Left ventricle myocardium superior (tissue), 1 donor: ENCODE data around the gene IFNL3. TPM values are rescaled to one million over a fixed set of nuclear protein-coding genes. Genes with fewer than 3 reads are reported as not detected.

ENCODE experiments used
- ATAC-seq: fragments of 200-7000 bp; cut with Tn5 transposase; one replicate; pipeline ENCODE4 v1.9.1; 2020; ENCODE audit warnings: mild to moderate bottlenecking, moderate library complexity
- DNase-seq: peaks from one replicate; pipeline ENCODE4 v3.0.0-alpha.2; 2020
- intact Hi-C: fragments of 100-400 bp; cut with micrococcal nuclease; formaldehyde crosslinking; loops from one replicate; pipeline ENCODE4 v1.11.0; 2022
- total RNA-seq: library from RNA; stranded (reverse); fragmentation: NEBNext Ultra II Directional; extraction: Animal tissue kit (Norgen Biotek cat#: 25700); gene quantifications from one replicate; pipeline ENCODE4 v1.2.1, GENCODE V29; 2021
- donor health status: DM: no; HTN: yes; CAD: no; lungs with severe emphysema.

Gene IFNL3
- total RNA-seq, 1 donor from 2014 or later: not detected

- intact Hi-C loops: no loop called here
- DNase-seq: no peak
- no peak for ATAC-seq
Measured at GRCh38 chr19:39196860-39197562, 47.8 kb downstream of the IFNL3 start, which contains the start of gene NCCRP1. NCCRP1 (plus strand) TSS chr19:39196964; CDS start chr19:39196983, 19 bp downstream.

- ATAC-seq (no peak), DNase-seq (no peak)
- intact Hi-C loops: no loop called here
Measured at GRCh38 chr19:39196320-39196719, 48.5 kb downstream of the IFNL3 start.

GRCh38 chr19:39195755-39196154 is 49.1 kb downstream of the IFNL3 start:
- intact Hi-C loops: no loop called here
- ATAC-seq: no peak

GRCh38 chr19:39194832-39195542 is 49.8 kb downstream of the IFNL3 start:
- no peak for DNase-seq
- intact Hi-C loops: no loop called here

More at GRCh38 chr19:39195755-39196154, 49.1 kb downstream of the IFNL3 start:
- no peak for DNase-seq

GRCh38 chr19:39193803-39194202 is 51.0 kb downstream of the IFNL3 start:
- peak; percentile 72 for ATAC-seq
- intact Hi-C loops: no loop called here
- no peak for DNase-seq

More at GRCh38 chr19:39194832-39195542, 49.8 kb downstream of the IFNL3 start:
- no peak for ATAC-seq

Other genes with a start within 250 kb of the IFNL3 start
- gene FBXO27, start 212.5 kb downstream of the IFNL3 start, total RNA-seq: 9.7 TPM
- not detected for gene ACP7, start 160.6 kb downstream of the IFNL3 start, total RNA-seq
- gene PAK4, start 119.2 kb downstream of the IFNL3 start, total RNA-seq: 17.4 TPM
- not detected for gene NCCRP1, start 48.0 kb downstream of the IFNL3 start, total RNA-seq
- not detected for gene SYCN, start 40.7 kb downstream of the IFNL3 start, total RNA-seq
- gene IFNL4, start 3.9 kb upstream of the IFNL3 start, total RNA-seq: not detected
- not detected for gene IFNL2, start 23.4 kb upstream of the IFNL3 start, total RNA-seq
- not detected for gene IFNL1, start 51.4 kb upstream of the IFNL3 start, total RNA-seq
- 0.35 TPM for gene LRFN1, start 75.9 kb upstream of the IFNL3 start, total RNA-seq
- 18.5 TPM for gene GMFG, start 91.0 kb upstream of the IFNL3 start, total RNA-seq
- gene SAMD4B, start 97.4 kb upstream of the IFNL3 start, total RNA-seq: 50.7 TPM
- 34.8 TPM for gene PAF1, start 146.1 kb upstream of the IFNL3 start, total RNA-seq
- gene MED29, start 146.4 kb upstream of the IFNL3 start, total RNA-seq: 22.2 TPM
- gene ZFP36, start 161.8 kb upstream of the IFNL3 start, total RNA-seq: 53.0 TPM
- 11.6 TPM for gene PLEKHG2, start 167.7 kb upstream of the IFNL3 start, total RNA-seq
- 1,154 TPM for gene RPS16, start 190.9 kb upstream of the IFNL3 start, total RNA-seq
- gene SUPT5H, start 200.6 kb upstream of the IFNL3 start, total RNA-seq: 85.8 TPM
- 75.3 TPM for gene TIMM50, start 235.8 kb upstream of the IFNL3 start, total RNA-seq